DMS79 (cell line): ENCODE measurements around the gene EPHA6.

Experiments used
- DNase-seq: peaks from one replicate; lab custom pipeline; 2025; lab: John Stamatoyannopoulos, UW

The EPHA6 gene

GRCh38 chr3:96813820-96814650 is at the start of gene EPHA6:
Gene EPHA6, plus strand, starts transcription at chr3:96814594.
- DNase-seq, result no peak

GRCh38 chr3:96776818-96777217 is 37.6 kb upstream of the EPHA6 start:
- no peak for DNase-seq

GRCh38 chr3:96779810-96780209 is 34.6 kb upstream of the EPHA6 start:
- DNase-seq, result no peak

GRCh38 chr3:96796101-96796500 is 18.3 kb upstream of the EPHA6 start:
- no peak for DNase-seq

GRCh38 chr3:96803870-96804269 is 10.5 kb upstream of the EPHA6 start:
- DNase-seq, result no peak

GRCh38 chr3:96806341-96806740 is 8.1 kb upstream of the EPHA6 start:
- DNase-seq, result no peak

GRCh38 chr3:96813134-96813819 is 1.1 kb upstream of the EPHA6 start:
- DNase-seq, result peak; percentile 23

GRCh38 chr3:96814651-96815567 is 515 bp downstream of the EPHA6 start:
- DNase-seq, result no peak

GRCh38 chr3:96831175-96831574 is 16.8 kb downstream of the EPHA6 start:
- DNase-seq, result no peak

- DNase-seq, result no peak
Observed at GRCh38 chr3:96833301-96833700, 18.9 kb downstream of the EPHA6 start.

GRCh38 chr3:96836153-96836915 is 21.9 kb downstream of the EPHA6 start:
- DNase-seq, result no peak

- no peak for DNase-seq
Observed at GRCh38 chr3:96843505-96844203, 29.3 kb downstream of the EPHA6 start.

GRCh38 chr3:96844204-96844514 is 29.8 kb downstream of the EPHA6 start:
- DNase-seq, result no peak

GRCh38 chr3:96852849-96853248 is 38.5 kb downstream of the EPHA6 start:
- no peak for DNase-seq

- DNase-seq, result no peak
Observed at GRCh38 chr3:96860882-96861281, 46.5 kb downstream of the EPHA6 start.

GRCh38 chr3:96863129-96863740 is 48.8 kb downstream of the EPHA6 start:
- DNase-seq, result no peak

- DNase-seq, result no peak
Observed at GRCh38 chr3:96865605-96866004, 51.2 kb downstream of the EPHA6 start.

- DNase-seq, result no peak
Observed at GRCh38 chr3:96869316-96869715, 54.9 kb downstream of the EPHA6 start.

- DNase-seq, result no peak
Observed at GRCh38 chr3:96877510-96877909, 63.1 kb downstream of the EPHA6 start.

GRCh38 chr3:96900031-96900430 is 85.6 kb downstream of the EPHA6 start:
- no peak for DNase-seq

GRCh38 chr3:96900566-96900965 is 86.2 kb downstream of the EPHA6 start:
- no peak for DNase-seq
